Stomach (tissue), 9 donors: ENCODE results near the gene LUM. TPM values are rescaled to one million over a fixed set of nuclear protein-coding genes. Genes with fewer than 3 reads are reported as not detected.

Experiments
- DNase-seq, 2 donors: peaks; one replicate each; pipeline versions ENCODE4 v3.0.0 to v3.0.0-alpha.2; 2013 to 2019
- H3K27ac ChIP-seq, 5 donors: fragments of 200-600 bp in 4 of 5; sonication (generic) in 4 of 5; one replicate each; pipeline ENCODE4 v1.5.1; 2013 to 2019; ENCODE audit warnings: mild to moderate bottlenecking in 1 of 5, moderate library complexity in 1 of 5
- H3K27me3 ChIP-seq, 3 donors: fragments of 200-600 bp; sonication (generic); one replicate each; pipeline ENCODE4 v1.5.1; 2017 to 2019; ENCODE audit warnings: mixed run types in 1 of 3
- H3K36me3 ChIP-seq, 4 donors: fragments of 200-600 bp; sonication (generic); 1 replicate in 3 of 4; 2 replicates in 1 of 4; pipeline ENCODE4 v1.5.1; 2016 to 2019
- H3K4me1 ChIP-seq, 4 donors: fragments of 200-600 bp; sonication (generic); one replicate each; pipeline ENCODE4 v1.5.1; 2016 to 2019
- H3K4me3 ChIP-seq, 4 donors: fragments of 200-600 bp; sonication (generic) in 3 of 4; one replicate each; pipeline ENCODE4 v1.5.1; 2016 to 2019; ENCODE audit warnings: mild to moderate bottlenecking in 1 of 4
- H3K9me3 ChIP-seq, 4 donors: fragments of 200-600 bp; sonication (generic); one replicate each; pipeline ENCODE4 v1.5.1; 2016 to 2019
- CTCF ChIP-seq, 7 experiments: fragments of 450-650 bp in 4 of 7; fragments of 200-600 bp in 3 of 7; sonication (generic) in 3 of 7; IDR thresholded peaks; one replicate each; pipeline ENCODE4 v1.5.1; 2016 to 2019; ENCODE audit warnings: antibody characterized with exemption in 7 of 7, control low read depth in 2 of 7, mild to moderate bottlenecking in 1 of 7
- EP300 ChIP-seq: sonication (generic); formaldehyde crosslinking; IDR thresholded peaks from one replicate; pipeline ENCODE4 v1.6.1; 2017; ENCODE audit warnings: antibody characterized with exemption
- POLR2A ChIP-seq, 4 donors: fragments of 450-650 bp; IDR thresholded peaks; one replicate each; pipeline ENCODE4 v1.6.1; 2016; ENCODE audit warnings: antibody characterized with exemption in 4 of 4, control low read depth in 2 of 4, mild to moderate bottlenecking in 1 of 4, moderate library complexity in 1 of 4
- POLR2AphosphoS5 ChIP-seq, 3 donors: sonication (generic); formaldehyde crosslinking; IDR thresholded peaks; one replicate each; pipeline ENCODE4 v1.6.1; 2016; ENCODE audit warnings: antibody characterized with exemption in 3 of 3
- WGBS, 5 donors: extraction: QIAGEN DNeasy Blood & Tissue Kit in 3 of 5; methylation state at CpG; one replicate each; pipeline versions ENCODE4 v1.1.5 to v1.1.7; 2013 to 2018; 5-methylcytosine and 5-hydroxymethylcytosine counted together
- intact Hi-C: fragments of 100-400 bp; cut with DNase I; formaldehyde crosslinking; loops from one replicate; pipeline ENCODE4 v1.15.1; 2023; ENCODE audit warnings: low total_unique reads
- polyA plus RNA-seq, 3 donors: library from polyadenylated mRNA; stranded (reverse); fragments of 200-250 nt; gene quantifications; one replicate each; pipeline ENCODE4 v1.2.3, GENCODE V29; 2013
- total RNA-seq, 5 donors: library from RNA; depleted of rRNA; stranded (reverse); fragments of >200 nt; gene quantifications; one replicate each; pipeline versions ENCODE4 v1.1.0 to v1.2.3, GENCODE V29; 2014 to 2016
- donor health status: healthy with polysubstance abuse.
- donor health status: Bipolar disorder and iron deficiency.
- donor health status: healthy.

LUM gene
- total and polyA plus RNA-seq, 8 donors = 6.9 to 486 (median 28.7) TPM

DNA sequence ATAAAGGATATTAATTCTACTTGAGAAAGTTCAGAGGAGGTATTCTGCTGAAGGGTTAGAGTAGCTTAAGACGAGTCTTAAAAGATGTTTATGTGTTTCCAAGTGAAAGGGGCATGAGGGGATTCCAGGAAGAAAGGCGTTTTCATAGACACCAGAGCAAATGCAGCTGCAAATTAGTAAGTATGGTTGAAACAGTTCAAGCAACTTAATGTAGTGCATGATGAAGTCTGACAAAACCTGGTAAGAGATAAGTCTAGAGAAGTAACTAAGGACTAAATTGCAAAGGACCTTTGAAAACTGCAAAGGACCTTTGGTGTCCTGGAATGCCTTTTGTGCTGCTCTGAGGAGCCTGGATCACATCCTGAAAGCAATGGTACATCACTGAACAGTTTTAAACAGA is 11.5 kb downstream of the LUM start:
- Histone ChIP-seq H3K27me3 (no peaks in the 10 kb centered on the region), H3K27ac (peak overlapping the region in 2 of 5 donors; percentile 6 to 33), H3K36me3 (no peaks in the 10 kb centered on the region), H3K9me3 (no peaks in the 10 kb centered on the region), H3K4me1 (peaks cover 0 to 6% (median 0%) of the 10 kb centered on the region in 4 donors), H3K4me3 (no peak overlapping the region)
- intact Hi-C loops = no loop called here
- 58 to 82% (median 78%) methylated on average over 2 of the region's 2 CpGs for WGBS, 5 donors
- no peak for DNase-seq
- TF ChIP-seq CTCF (IDR thresholded peaks at IDR 0.05) (no peak), POLR2AphosphoS5 (IDR thresholded peaks at IDR 0.05) (no peak), POLR2A (IDR thresholded peaks at IDR 0.05) (no peak), EP300 (no peak)

GRCh38 chr12:91099341-91099740 is 12.0 kb downstream of the LUM start:
- TF ChIP-seq EP300 = no peak
- no peak for TF ChIP-seq POLR2AphosphoS5 (IDR thresholded peaks at IDR 0.05)
- TF ChIP-seq POLR2A (IDR thresholded peaks at IDR 0.05) = no peak
- TF ChIP-seq CTCF (IDR thresholded peaks at IDR 0.05) = no peak
- Histone ChIP-seq H3K36me3 (no peaks in the 10 kb centered on the region), H3K27me3 (no peaks in the 10 kb centered on the region), H3K4me1 (peaks cover 0 to 6% (median 0%) of the 10 kb centered on the region in 4 donors), H3K4me3 (no peak overlapping the region), H3K27ac (peak overlapping the region in 3 of 5 donors; percentile 21 to 45 (median 33)), H3K9me3 (no peaks in the 10 kb centered on the region)
- 40 to 48% (median 47%) methylated on average over 2 of the region's 2 CpGs for WGBS, 5 donors
- DNase-seq = no peak
- intact Hi-C loops = no loop called here

DNA sequence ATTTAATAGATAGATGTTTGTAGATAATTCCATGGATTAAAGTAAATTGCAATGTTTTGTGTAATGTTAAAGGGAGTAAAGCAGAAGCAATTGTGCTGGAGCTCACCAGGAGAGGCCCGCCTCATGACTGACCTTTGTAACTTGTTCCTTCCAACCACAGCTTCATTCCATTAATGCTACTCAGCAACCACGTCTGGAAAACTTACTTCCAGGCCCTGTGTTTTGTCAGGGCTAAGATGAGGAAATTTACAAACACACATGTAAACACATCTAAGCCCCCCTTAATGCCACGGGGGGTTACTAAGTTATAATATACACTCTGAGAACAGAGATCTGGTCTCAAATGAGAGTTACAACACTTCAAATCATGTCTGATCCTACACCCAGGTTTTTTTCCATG is 12.4 kb downstream of the LUM start:
- TF ChIP-seq POLR2AphosphoS5 (IDR thresholded peaks at IDR 0.05) = peak in 2 of 3 donors; percentile 41 to 77
- TF ChIP-seq CTCF (IDR thresholded peaks at IDR 0.05) = no peak
- TF ChIP-seq EP300 = no peak
- Histone ChIP-seq H3K4me3 (no peak overlapping the region), H3K27me3 (no peaks in the 10 kb centered on the region), H3K36me3 (no peaks in the 10 kb centered on the region), H3K9me3 (no peaks in the 10 kb centered on the region), H3K27ac (peak overlapping the region in 3 of 5 donors; percentile 21 to 45 (median 33)), H3K4me1 (peaks cover 0 to 6% (median 0%) of the 10 kb centered on the region in 4 donors)
- 18 to 38% (median 26%) methylated on average over 3 of the region's 3 CpGs for WGBS, 5 donors
- intact Hi-C loops = no loop called here
- DNase-seq = peak in 1 of 2 donors; percentile 68

- no peaks in the 10 kb centered on the region for H3K36me3 ChIP-seq
- TF ChIP-seq POLR2AphosphoS5 (IDR thresholded peaks at IDR 0.05) (no peak), EP300 (no peak), CTCF (IDR thresholded peaks at IDR 0.05) (no peak), POLR2A (IDR thresholded peaks at IDR 0.05) (no peak)
- peak overlapping the region in 2 of 5 donors; percentile 4 to 30 for H3K27ac ChIP-seq
- H3K4me3 ChIP-seq = no peak overlapping the region
- peaks cover 0 to 6% (median 0%) of the 10 kb centered on the region in 4 donors for H3K4me1 ChIP-seq
- no peak for DNase-seq
- intact Hi-C loops = no loop called here
- H3K9me3 ChIP-seq = no peaks in the 10 kb centered on the region
- no peaks in the 10 kb centered on the region for H3K27me3 ChIP-seq
Observed at GRCh38 chr12:91098461-91098860, 12.8 kb downstream of the LUM start.
